Cerebellar cortex (tissue), 1 donor: ENCODE measurements around the gene HIVEP1.
"Not testable (repeated sequence)": the region's sequence is repeated elsewhere in the genome, so short reads cannot be mapped to it uniquely, and the experiment has no call there.

Source experiments
- DNase-seq: peaks from one replicate; pipeline ENCODE4 v3.0.0-alpha.2; 2015; ENCODE audit warnings: low spot score

The HIVEP1 gene

DNA sequence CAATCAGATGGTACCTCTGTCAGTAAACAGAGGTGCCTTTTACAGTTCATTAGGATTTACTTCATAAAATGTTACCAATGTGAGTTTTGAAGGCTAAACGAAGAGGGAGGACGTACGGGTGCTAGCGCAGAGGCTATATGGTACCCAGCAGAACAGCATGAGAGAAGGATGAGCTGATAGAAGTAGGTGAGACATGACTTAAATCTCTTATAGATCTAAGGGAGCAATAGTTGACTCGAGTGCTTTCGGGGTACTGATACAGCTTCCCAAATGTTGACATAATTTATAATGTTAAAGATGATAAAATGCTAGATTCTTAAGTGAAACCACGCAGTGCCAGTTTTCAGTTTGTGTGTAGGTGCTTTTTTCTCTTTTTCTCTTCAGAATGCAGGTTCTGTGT lies 72.6 kb downstream of the HIVEP1 start:
- no peak for DNase-seq

DNA sequence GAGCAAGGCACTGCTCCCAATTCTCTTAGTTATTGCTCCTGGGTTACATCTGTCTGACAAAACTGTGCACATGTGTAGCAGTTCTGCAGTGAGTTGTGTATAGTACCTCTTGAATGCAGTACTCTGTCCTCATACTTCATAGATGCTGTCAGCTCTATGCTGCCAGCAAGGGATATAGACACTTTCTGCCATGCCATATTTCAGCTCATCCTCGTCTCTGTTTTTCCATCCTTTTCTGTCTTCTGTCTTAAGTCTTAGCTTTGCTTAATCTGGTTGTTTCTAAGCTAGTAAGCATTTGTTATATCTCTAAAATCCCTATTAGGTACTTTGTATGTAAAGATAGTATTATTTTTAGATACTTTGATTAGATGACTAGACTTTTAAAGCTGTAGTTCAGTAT lies 76.4 kb downstream of the HIVEP1 start:
- no peak for DNase-seq

DNA sequence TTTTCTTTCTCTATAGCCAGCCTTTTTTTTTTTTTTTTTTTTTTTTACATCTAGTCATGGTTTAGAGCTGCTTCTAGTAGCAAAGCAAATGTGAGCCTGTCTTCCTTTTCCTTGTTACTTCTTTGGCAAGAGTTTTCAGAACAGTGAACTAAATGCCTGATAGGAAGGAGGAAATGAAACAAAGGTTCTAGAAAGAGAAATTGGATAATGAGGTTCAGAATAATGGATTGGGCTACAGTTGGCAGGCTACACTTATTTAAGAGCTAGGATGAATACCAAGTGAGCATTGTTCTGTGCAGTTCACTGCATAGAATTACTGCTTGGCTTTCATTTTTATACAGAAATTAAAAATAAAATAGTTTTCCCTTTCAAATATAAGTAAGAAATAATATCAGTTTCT lies 78.6 kb downstream of the HIVEP1 start:
- no peak for DNase-seq

DNA sequence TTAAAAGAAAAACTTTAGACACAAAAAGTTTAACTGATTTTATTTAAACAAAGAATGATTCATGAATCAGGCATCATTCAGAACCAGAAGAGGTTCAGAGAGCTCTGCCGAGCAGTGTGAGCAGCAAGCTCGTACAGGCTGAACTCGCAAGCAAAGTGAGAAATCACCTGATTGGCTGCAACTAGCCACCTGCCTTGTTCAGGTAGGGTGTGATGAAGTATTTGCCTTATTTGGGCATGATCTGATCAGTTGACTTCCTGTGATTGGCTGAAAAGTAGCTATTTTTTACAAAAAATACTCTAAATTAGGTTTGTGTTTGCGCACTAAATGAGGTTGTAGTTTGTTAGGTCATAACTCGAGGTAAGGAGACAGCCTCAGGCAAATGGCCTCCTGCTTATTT lies 80.7 kb downstream of the HIVEP1 start:
- DNase-seq = no peak

DNA sequence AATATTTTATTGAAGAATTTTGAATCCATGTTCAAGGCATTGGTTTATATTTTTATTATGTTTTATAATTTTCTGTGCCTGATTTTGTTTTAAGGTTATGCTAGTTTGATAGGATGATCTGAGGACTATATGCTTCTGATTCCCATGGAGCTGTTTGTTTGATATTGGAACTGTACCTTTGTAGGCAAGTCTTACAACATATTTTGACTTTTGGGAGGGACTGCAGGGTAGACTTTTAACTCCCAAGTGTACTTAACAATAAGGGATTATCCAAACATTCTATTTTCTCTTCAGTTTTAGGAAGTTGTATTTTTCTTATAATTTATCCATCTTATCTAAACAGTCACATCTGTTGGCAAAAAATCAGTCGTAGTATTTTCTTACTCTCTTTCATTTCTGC lies 82.6 kb downstream of the HIVEP1 start:
- no peak for DNase-seq

DNA sequence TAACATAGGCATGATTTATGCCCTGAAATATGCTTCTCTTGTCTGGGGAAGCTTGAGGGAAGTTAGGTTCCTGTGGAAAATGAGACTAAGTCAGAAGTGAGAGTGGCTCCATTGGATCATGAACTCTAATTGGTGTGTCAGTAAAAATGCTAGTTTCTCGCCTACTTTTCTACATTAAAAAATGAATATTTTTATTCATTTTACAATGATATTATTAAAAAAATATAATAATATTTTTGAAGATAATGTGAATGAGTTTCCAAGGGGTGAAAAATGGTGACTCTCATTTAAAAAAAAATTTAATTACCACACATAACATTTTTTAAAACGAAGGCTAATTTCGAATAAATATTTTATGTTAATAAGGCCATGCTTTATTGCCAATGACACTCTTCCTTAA lies 84.2 kb downstream of the HIVEP1 start:
- no peak for DNase-seq

DNA sequence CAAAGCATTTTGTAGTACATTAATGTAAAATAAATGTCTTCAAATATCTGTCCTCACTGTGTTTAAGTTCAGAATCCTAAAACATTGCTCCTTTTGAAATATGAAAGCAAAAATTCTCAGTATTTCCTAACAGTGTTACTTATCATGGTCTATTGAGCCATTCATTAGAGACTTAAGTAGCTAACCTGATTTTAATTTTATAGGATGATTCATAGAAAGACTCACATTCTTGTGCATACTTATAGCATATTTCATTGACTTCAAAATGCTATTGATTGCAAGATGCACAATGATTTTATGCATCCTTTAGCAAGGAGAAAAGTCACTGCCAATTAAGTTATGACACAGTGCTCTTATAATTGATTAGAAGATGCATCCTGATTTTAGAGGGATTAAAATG lies 85.7 kb downstream of the HIVEP1 start:
- no peak for DNase-seq

DNA sequence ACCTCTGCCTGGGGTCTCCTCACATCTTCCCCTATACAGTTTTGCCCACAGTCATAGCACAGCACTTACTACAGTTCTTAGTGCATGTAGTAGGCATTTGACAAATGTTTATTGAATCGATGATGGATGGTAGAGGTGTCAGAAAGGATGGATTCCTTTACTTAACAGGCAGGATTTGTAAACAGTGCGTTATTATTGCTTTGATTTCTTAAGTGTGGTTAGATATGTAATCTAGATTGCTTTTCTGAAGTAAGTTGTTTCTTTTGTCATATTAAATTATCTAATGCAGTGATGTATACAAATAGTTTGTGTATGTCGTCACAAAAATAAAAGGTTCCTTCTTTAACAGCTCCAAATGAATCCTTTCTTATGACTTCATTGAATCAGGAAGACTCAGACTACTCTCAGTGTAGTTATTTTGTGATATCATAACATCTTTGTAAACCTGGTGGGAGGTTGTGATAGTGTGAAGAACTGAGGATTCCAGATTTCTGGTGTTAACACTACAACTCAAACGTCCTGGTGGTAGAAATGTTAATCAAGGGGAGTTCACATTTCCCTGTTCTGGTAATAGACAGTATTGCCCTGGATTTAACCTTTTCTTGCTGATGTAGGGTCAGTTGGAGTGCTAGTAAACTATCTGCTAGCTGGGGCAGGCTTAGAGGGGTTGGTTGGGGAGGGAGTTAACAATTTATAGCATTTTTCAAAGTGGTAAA lies 87.7 kb downstream of the HIVEP1 start:
- no peak for DNase-seq

DNA sequence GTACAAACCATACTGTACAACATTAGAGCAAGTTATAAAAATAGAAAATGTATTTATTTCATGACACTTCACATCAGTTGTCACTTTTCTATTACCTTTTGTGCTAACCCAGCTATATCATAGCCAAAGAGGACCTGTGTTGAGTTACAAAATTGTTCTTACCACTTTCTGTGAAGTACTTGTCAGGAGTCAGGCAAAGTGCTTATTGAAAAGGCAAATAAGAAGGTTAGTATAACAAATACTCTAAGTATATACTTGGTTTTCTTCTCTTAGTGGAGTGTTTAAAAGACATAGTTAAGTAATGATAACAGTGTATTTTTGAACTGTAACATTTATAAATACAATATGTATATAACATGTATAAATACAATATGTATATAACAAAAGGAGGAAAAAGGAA lies 88.9 kb downstream of the HIVEP1 start:
- DNase-seq = no peak

DNA sequence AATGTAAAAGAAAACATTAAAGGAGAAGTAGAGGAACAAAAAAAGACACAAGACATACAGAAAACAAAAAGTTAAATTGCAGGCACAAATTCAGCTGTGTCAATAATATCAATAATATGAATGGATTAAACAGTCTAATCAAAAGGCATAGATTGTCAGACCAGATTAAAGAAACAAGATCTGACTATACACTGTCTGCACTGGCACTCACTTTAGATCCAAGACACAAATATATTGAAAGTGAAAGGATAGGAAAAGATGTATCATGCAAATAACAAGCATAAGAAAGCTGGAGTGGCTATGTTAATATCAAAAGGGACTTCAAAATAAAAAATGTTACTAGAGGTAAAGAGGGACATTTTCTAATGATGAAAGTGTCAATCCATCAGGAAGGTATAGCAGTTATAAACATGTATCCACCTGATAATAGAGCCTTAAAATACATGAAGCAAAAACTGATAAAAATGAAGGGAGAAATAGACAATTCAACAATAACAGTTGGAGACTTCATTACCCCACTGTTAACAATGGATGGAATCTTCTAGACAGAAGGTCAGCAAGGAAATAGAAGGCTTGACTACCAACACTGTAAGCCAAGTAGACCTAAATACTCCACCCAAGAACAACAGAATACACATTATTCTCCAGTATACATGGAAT lies 89.7 kb downstream of the HIVEP1 start:
- DNase-seq = no peak

DNA sequence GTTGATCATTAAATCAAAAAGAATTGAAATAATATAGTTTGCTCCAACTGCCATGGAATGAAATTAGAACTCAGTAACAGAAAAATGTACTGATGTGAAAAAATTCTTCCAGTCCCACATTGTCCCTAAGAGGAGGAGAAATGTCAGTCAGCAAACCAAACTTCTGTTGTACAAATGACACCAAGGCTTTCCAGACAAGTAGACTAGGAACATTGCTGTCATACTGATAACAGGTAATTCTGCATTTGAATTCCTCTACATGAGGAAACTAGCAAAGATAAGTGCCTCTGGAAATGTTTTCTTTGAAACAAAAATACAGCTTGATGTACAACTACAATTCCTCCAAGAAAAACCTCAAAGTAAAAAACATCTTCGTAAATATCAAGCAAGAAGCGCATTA lies 90.2 kb downstream of the HIVEP1 start:
- DNase-seq = no peak

DNA sequence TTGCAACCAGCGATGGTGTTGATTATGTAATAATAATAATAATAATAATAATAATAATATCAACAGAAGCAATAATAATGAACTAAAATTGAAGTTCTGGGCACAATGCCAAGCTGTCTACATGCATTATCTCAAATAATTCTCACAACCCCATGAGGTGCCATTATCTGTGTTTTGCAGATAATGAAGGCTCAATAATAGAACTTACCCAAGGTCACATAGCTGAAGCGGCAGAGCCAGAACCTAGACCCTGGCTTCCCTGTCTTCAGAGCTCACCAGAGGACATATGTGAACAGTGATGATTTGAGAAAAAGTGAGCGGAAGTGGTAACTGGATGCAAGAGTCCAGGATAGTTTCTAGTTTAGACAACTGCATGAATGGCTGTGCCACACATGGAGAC lies 91.0 kb downstream of the HIVEP1 start:
- no peak for DNase-seq

DNA sequence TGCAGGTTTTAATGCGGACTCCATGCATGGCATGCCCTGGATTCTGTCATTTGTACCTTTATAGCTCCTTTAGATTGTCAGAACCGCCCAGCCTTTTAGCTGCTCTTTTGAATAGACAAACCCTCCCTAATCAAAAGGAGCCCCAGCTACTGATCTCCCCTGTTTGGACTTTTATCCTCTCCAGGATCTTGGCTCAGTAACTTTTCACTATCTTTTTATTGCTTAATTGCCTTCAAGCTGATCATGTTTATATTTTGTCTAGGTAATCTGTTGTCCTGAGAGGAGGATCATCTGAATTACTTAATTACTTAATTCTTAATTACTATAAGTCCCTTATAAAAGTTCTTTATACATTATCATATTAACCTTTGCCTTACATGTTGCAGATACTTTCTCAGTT lies 93.2 kb downstream of the HIVEP1 start:
- no peak for DNase-seq

DNA sequence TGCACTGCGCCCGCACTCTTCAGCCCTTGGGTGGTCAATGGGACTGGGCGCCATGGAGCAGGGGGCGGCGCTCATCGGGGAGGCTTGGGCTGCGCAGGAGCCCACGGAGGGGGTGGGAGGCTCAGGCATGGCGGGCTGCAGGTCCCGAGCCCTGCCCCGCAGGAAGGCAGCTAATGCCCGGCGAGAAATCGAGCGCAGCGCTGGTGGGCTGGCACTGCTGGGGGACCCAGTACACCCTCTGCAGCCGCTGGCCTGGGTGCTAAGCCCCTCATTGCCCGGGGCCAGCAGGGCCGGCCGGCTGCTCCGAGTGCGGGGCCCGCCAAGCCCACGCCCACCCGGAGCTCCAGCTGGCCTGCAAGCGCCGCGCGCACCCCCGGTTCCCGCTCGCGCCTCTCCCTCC lies 96.3 kb downstream of the HIVEP1 start:
- not testable (repeated sequence) for DNase-seq

DNA sequence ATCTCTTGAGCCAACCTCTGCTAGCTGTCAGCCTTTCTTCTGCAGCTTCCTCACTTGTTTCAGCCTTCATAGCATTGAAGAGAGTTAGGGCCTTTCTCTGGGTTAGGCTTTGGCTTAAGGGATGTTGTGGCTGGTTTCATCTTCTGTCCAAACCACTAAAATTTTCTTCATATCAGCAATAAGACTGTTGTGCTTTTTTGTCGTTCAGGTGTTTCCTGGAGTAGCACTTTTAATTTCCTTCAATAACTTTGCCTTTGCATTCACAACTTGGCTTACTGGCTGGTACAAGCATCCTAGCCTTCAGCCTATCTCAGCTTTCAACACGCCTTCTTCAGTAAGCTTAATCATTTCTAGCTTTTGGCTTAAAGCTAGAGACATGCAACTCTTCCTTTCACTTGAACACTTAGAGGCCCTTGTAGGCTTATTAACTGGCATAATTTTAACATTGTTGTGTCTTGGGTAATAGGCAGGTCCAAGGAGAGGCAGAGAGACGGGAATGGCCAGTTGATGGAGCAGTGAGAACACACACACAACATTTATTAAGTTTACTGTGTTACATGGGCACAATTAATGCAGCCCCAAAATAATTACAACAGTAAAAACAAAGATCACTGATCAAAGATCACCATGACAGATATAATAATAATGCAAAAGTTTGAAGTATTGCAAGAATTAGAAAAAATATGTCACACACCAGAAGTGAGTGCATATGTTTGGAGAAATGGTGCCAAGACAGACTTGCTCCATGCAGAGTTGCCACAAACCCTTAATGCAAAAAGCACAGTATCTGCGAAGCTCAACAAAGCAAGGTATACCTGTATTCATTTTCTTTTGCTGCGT lies 98.6 kb downstream of the HIVEP1 start:
- DNase-seq = no peak

DNA sequence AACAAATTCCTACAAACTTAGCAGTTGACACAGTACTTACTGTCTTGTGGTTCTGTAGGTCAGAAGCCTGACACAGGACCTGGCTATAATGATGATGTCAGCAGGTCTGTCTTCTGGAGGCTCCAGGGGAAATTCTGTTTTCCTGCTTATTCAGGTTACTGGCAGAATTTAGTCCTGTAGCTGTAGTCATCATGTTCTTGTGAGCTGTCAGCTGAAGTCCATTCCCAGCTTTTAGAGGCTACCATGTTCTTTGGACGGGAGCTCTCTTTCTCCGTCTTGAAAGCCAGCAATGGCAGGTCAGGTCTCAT lies 99.2 kb downstream of the HIVEP1 start:
- DNase-seq = no peak

DNA sequence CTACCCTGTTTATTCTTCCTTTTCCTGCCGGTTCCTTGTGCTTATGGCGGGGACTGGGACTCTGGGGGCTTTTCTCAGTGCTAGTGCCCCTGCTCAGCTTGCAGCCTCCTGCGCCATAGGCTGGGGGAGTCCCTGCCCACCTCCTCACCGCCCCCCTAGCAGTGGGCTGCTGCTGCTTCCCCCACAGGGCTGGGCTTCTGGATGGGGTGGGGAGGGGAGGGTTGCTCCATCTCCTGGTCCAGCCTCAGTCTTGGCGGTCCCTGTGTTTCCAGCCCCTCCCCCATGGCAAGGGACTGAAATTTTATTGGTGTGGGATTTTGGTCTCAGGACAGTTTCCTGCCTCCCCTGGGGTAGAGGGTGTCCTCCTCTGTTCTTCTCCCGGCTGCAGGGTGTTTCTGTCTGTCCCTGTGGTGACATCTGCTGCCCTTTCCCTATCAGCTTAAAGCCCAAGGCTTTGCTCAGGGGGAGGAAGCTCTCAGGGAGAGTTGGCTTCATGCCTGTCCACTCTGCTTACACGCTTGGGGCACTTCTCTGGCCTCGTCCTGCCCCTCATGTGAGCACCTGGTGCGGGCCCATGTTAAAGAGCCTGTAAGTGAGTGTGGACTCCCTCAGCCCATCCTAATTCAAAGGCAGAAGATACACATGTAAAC lies 100.6 kb downstream of the HIVEP1 start:
- DNase-seq = no peak

DNA sequence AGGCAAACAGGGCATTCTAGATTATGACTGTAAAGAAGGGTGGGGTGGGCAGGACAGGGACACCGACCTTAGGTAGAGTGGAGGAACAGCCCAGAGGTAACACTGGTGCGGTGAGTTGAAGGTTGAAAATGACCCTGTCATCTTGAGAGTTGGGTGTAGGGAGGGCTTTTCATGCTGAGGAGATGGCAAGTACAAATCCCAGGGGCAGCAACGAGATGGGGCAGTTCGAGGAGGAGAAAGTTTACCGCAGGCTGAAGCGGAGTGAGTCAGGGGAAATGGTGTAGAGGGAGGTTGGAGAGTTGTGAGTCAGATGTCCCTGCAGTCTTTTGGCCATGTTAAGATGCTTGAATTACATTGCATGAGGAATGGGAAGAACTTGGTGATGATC lies 101.1 kb downstream of the HIVEP1 start:
- DNase-seq = no peak

DNA sequence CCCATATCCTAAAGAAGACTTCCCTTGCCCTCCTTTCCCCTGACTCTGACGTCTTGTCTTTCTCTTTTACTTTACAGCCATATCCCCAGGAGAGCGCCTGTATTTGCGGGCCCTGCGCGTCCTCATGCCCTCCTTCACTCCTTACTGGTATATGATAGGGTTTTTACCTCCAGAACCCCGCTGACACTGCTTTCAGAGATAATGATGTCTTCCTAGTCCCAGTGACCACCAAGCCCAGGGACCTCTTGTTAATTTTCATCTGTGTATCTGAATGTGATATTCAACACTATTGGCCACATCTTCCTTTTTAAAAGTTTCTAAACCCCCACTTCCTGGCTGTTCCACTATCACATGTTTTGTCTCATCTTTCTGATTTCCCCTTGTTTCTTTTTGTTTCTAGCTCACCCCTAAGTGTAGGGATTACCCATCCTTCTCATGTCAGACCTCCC lies 102.0 kb downstream of the HIVEP1 start:
- DNase-seq = no peak

DNA sequence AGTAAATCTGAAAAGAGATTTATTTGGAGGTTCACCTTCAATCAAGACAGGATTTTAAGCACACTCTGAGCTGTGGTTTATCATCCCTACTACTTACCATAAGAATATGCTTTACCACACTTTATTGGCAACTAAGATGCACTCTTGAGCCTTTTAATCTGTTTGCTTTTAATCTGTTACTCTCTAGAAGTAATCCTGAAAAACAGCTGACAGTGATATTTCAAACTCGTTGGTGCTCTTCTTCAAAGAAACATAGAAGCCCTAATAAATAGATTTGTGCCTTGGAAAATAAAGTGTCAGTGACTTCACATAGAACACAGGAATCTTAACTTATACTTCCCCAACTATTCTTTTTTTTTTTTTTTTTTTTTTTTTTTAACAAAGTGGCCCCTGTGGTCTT lies 102.9 kb downstream of the HIVEP1 start:
- DNase-seq = no peak

DNA sequence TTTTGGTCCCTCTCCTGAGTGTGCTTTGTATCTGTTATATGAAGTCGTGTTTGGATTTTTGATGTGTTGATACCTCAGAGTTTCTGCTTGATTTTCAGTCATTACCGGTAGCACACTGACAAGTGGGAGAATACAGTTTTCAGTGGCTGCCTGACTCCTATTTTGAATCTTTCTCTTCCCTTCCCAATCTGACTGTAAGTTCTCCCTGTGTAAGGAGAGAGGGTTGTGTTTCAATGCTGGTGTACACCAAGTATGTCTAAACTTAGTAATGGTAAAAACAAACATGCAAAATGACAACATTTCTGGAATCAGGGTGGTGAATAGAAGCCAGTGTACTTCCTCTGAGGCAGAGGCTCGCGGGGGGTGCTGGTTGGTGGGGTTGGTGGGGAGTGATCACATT lies 103.4 kb downstream of the HIVEP1 start:
- DNase-seq = no peak

DNA sequence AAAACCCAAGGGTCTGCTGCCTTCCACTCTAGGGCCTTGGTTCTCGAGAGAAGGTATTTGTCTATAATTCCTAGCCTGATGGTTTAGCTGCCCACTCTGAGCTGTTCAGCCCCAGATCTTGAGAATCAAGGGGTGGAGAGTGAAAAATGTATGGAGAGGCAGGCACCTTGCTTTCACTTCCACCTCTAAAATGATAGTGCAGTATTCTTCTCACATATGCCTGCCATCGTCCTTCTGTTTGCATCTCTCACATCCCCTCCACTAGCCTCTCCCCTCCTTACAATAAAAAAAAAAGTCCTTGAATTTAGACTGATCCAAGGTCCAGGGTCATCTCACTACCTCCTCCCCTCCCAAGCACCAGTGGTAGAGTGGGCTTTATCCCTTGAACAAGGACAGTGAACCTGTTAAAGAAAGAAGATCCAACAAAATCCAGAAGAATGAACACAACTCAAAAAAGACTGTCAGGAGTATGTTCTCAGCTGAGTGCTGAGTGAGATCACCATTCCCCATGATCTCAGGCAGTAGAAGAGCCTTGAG lies 104.2 kb downstream of the HIVEP1 start:
- no peak for DNase-seq

DNA sequence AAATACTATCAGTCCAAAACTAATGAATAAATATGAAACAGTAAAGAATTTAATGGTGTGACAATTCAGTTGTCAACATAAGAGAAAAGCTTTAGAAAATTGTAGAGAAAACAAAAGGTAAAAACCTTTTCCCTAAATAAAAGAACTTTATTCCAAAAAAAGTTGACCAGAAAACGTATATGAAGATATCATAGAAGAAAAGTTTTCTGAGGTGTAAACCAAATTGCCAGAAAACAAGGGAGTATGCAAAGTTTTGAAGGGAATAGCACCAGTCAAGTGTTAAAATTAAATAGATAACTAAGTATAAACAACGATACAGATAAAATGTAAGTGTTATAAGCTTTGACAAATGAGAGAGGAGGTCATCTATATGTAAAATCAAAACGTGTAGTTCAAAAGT lies 104.9 kb downstream of the HIVEP1 start:
- DNase-seq = no peak
